T-helper 1 cell treated with Interleukin-12 subunit alpha and Interleukin-12 subunit beta and Interleukin-4 antibody, amounts not matched to agents 30 μg/mL and 1 μg/mL, for 36 hours (primary cell): Measurements from ENCODE around the gene PTCSC3.

Experiments
- H3K27ac Mint-ChIP-seq: one replicate; pipeline ENCODE4 v1.8.0; 2021; ENCODE audit warnings: mild to moderate bottlenecking, mixed read lengths
- H3K27me3 Mint-ChIP-seq: one replicate; pipeline ENCODE4 v1.8.0; 2021; ENCODE audit warnings: low read depth, mixed read lengths
- H3K36me3 Mint-ChIP-seq: one replicate; pipeline ENCODE4 v1.8.0; 2021; ENCODE audit warnings: low read depth, mixed read lengths
- H3K4me1 Mint-ChIP-seq: one replicate; pipeline ENCODE4 v1.8.0; 2021; ENCODE audit warnings: low read depth, mixed read lengths
- H3K4me3 Mint-ChIP-seq: one replicate; pipeline ENCODE4 v1.8.0; 2021; ENCODE audit warnings: mild to moderate bottlenecking, moderate library complexity, mixed read lengths
- H3K9me3 Mint-ChIP-seq: one replicate; pipeline ENCODE4 v1.8.0; 2021; ENCODE audit warnings: mixed read lengths

Gene PTCSC3

DNA sequence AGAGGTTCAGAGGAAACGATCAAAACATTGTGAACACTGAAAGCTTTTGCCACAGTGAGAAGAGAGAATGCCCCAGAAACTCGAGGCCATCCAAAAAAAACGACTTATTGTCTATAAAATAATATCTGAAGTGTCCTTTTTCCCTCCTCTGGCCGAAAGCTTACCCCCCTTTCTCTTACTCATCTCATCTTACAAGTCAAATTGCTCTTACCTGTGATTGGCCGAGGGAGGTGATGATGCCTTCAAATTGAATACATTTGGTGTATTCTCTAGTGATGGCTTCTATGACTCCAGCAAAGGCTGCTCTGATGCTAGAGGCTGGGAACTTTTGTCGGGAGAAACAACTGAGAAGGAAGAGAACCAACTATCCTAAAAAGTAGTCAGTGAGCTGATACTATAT is 90.7 kb downstream of the PTCSC3 start:
- H3K27ac Mint-ChIP-seq, result no peak overlapping the region
- no peaks in the 10 kb centered on the region for H3K4me1 Mint-ChIP-seq
- H3K4me3 Mint-ChIP-seq, result no peak overlapping the region
- no peaks in the 10 kb centered on the region for H3K9me3 Mint-ChIP-seq
- peaks cover 3% of the 10 kb centered on the region for H3K27me3 Mint-ChIP-seq
- H3K36me3 Mint-ChIP-seq, result no peaks in the 10 kb centered on the region
